HCT116 (cell line): ENCODE measurements around the gene CDH24. TPM values are rescaled to one million over a fixed set of nuclear protein-coding genes. Genes with fewer than 3 reads are reported as not detected.

Experiments used
- ATAC-seq: fragments of 200-7000 bp; cut with Tn5 transposase; 2 replicates; pipeline ENCODE4 v1.9.1; 2020; ENCODE audit warnings: mild to moderate bottlenecking, moderate library complexity
- BruUV-seq: library from RNA; stranded (reverse); fragments of 400-500 nt; replicated peaks from 2 replicates; lab custom pipeline; 2021; lab: Mats Ljungman, UMichigan
- CTCF ChIA-PET: fragments of 300-600 bp; sonication (Branson Sonifier 250); formaldehyde crosslinking; loops from one replicate; lab custom pipeline; 2021; ENCODE audit warnings: antibody characterized with exemption; lab: Charles Lee
- POLR2A ChIA-PET: fragments of 300-600, 350-600 bp; sonication (Branson Sonifier 250); formaldehyde crosslinking; loops from one replicate; lab custom pipeline; 2021; ENCODE audit warnings: antibody characterized with exemption; lab: Charles Lee
- RAD21 ChIA-PET, 2 experiments: fragments of 300-600 bp; sonication (Branson Sonifier 250); formaldehyde crosslinking; loops; one replicate each; lab custom pipeline; 2023; ENCODE audit warnings: low total read pairs in 2 of 2; ENCODE audit not compliant: uncharacterized antibody in 2 of 2, unreplicated experiment in 2 of 2, low non-redundant PET in 1 of 2; lab: Charles Lee
- DNase-seq: peaks from one replicate; pipeline ENCODE4 v3.0.0-alpha.2; 2010; ENCODE audit warnings: low read depth, low spot score
- H2AFZ ChIP-seq: fragments of 200-600 bp; shearing (Covaris generic), sonication (generic); 2 replicates; pipeline ENCODE4 v1.6.1; 2017; ENCODE audit warnings: low read depth, mixed run types, mixed read lengths, antibody characterized with exemption, low read length; ENCODE audit not compliant: poor library complexity, severe bottlenecking
- H3K27ac ChIP-seq: 2 replicates; pipeline ENCODE4 v1.5.1; 2012; ENCODE audit warnings: low read depth, low read length
- H3K27me3 ChIP-seq: fragments of 200-600 bp; sonication (generic); 2 replicates; pipeline ENCODE4 v1.6.1; 2016; ENCODE audit warnings: mixed run types, low read length, mixed read lengths; ENCODE audit not compliant: insufficient read depth
- H3K36me3 ChIP-seq, 2 experiments: fragments of 200-500 bp in 1 of 2; fragments of 200-600 bp in 1 of 2; sonication (Bioruptor generic) in 1 of 2; sonication (generic) in 1 of 2; 2 replicates each; pipeline versions ENCODE4 v1.5.1 to v1.6.1; 2014 to 2016; ENCODE audit warnings: low read length in 2 of 2, inconsistent platforms in 1 of 2, mixed read lengths in 1 of 2, mixed run types in 1 of 2; ENCODE audit not compliant: insufficient read depth in 2 of 2, control insufficient read depth in 1 of 2
- H3K4me1 ChIP-seq, 2 experiments: fragments of 200-600 bp in 1 of 2; sonication (generic) in 1 of 2; 2 replicates each; pipeline versions ENCODE4 v1.5.1 to v1.6.1; 2012 to 2017; ENCODE audit warnings: low read length in 2 of 2, inconsistent platforms in 1 of 2, mild to moderate bottlenecking in 1 of 2, mixed read lengths in 1 of 2, mixed run types in 1 of 2, moderate library complexity in 1 of 2; ENCODE audit not compliant: insufficient read depth in 2 of 2, control insufficient read depth in 1 of 2
- H3K4me2 ChIP-seq: fragments of 200-600 bp; sonication (generic); 2 replicates; pipeline ENCODE4 v1.6.1; 2017; ENCODE audit warnings: mixed run types, low read length, mixed read lengths
- H3K4me3 ChIP-seq, 2 experiments: fragments of 200-600 bp in 1 of 2; sonication (generic) in 1 of 2; replicated peaks in 1 of 2; 2 replicates each; pipeline ENCODE4 v1.5.1; 2011 to 2016; ENCODE audit warnings: low read length in 2 of 2, control low read depth in 1 of 2, low read depth in 1 of 2, mild to moderate bottlenecking in 1 of 2, mixed read lengths in 1 of 2, mixed run types in 1 of 2
- H3K79me2 ChIP-seq: fragments of 200-600 bp; sonication (generic); 2 replicates; pipeline ENCODE4 v1.6.1; 2017; ENCODE audit warnings: mild to moderate bottlenecking, mixed run types, low read length, moderate library complexity, mixed read lengths; ENCODE audit not compliant: insufficient read depth
- H3K9ac ChIP-seq: fragments of 200-600 bp; sonication (generic); 2 replicates; pipeline ENCODE4 v1.6.1; 2016; ENCODE audit warnings: low read length, mixed read lengths
- H3K9me2 ChIP-seq: fragments of 200-600 bp; sonication (generic), shearing (Covaris generic); 2 replicates; pipeline ENCODE4 v1.6.1; 2017; ENCODE audit warnings: mixed run types, mild to moderate bottlenecking, moderate library complexity; ENCODE audit not compliant: insufficient read depth
- H3K9me3 ChIP-seq, 2 experiments: fragments of 200-500 bp in 1 of 2; fragments of 200-600 bp in 1 of 2; sonication (Bioruptor generic) in 1 of 2; sonication (generic) in 1 of 2; 2 replicates each; pipeline ENCODE4 v1.6.1; 2014 to 2017; ENCODE audit warnings: low read length in 2 of 2, mixed read lengths in 2 of 2, inconsistent platforms in 1 of 2, low read depth in 1 of 2, mild to moderate bottlenecking in 1 of 2, mixed run types in 1 of 2, moderate library complexity in 1 of 2; ENCODE audit not compliant: control insufficient read depth in 1 of 2, insufficient read depth in 1 of 2
- H4K20me1 ChIP-seq: fragments of 200-600 bp; sonication (generic), shearing (Covaris generic); 2 replicates; pipeline ENCODE4 v1.6.1; 2017; ENCODE audit warnings: mixed run types, mild to moderate bottlenecking, moderate library complexity; ENCODE audit not compliant: insufficient read depth
- CBX3 ChIP-seq: IDR thresholded peaks from 2 replicates; pipeline ENCODE4 v1.6.1; 2012; ENCODE audit warnings: low read depth
- EGR1 ChIP-seq: IDR thresholded peaks from 2 replicates; pipeline ENCODE4 v1.6.1; 2012; ENCODE audit warnings: low read depth
- FOSL1 ChIP-seq: IDR thresholded peaks from 2 replicates; pipeline ENCODE4 v1.6.1; 2012; ENCODE audit warnings: low read depth
- JUND ChIP-seq: IDR thresholded peaks from 2 replicates; pipeline ENCODE4 v1.6.1; 2012
- POLR2A ChIP-seq: IDR thresholded peaks from 2 replicates; pipeline ENCODE4 v1.7.0; 2011; ENCODE audit warnings: borderline replicate concordance; ENCODE audit not compliant: insufficient read depth, insufficient read length; ENCODE audit errors: extremely low read depth
- POLR2AphosphoS5 ChIP-seq: IDR thresholded peaks from 2 replicates; pipeline ENCODE4 v1.6.1; 2011; ENCODE audit warnings: mild to moderate bottlenecking, low read depth, low read length, moderate library complexity
- SRF ChIP-seq: IDR thresholded peaks from 2 replicates; pipeline ENCODE4 v1.6.1; 2012; ENCODE audit warnings: low read depth
- YY1 ChIP-seq: IDR thresholded peaks from 2 replicates; pipeline ENCODE4 v1.6.1; 2011; ENCODE audit warnings: low read length, low read depth, moderate library complexity, mild to moderate bottlenecking; ENCODE audit not compliant: insufficient replicate concordance; ENCODE audit errors: extremely low read depth
- ZNF274 ChIP-seq: fragments of 200-500 bp; sonication (Bioruptor generic); IDR thresholded peaks from 2 replicates; pipeline ENCODE4 v1.6.1; 2014; ENCODE audit warnings: mild to moderate bottlenecking, low read depth, low read length, inconsistent platforms
- intact Hi-C: fragments of 100-400 bp; cut with micrococcal nuclease; formaldehyde crosslinking; loops from 2 replicates; pipeline ENCODE4 v1.10.0; 2022
- total RNA-seq: library from RNA; stranded (reverse); gene quantifications from one replicate; pipeline ENCODE4 v1.2.1, GENCODE V29; 2021; ENCODE audit not compliant: unreplicated experiment
- TF ChIP-seq, protein P1 (sequence below), 3 experiments: fragments of 200-600 bp in 1 of 3; sonication (generic) in 1 of 3; IDR thresholded peaks in 2 of 3; conservative IDR thresholded peaks in 1 of 3; 2 replicates each; pipeline ENCODE4 v1.5.1; 2012 to 2017; ENCODE audit warnings: low read depth in 2 of 3, low read length in 2 of 3, antibody characterized with exemption in 1 of 3, borderline replicate concordance in 1 of 3, control low read depth in 1 of 3, mild to moderate bottlenecking in 1 of 3, mixed read lengths in 1 of 3, mixed run types in 1 of 3, moderate library complexity in 1 of 3; ENCODE audit not compliant: insufficient read depth in 1 of 3
- TF ChIP-seq, protein P2 (sequence below): IDR thresholded peaks from 2 replicates; pipeline ENCODE4 v1.6.1; 2012; ENCODE audit warnings: low read depth

CDH24 gene
- total RNA-seq, 1 experiment from 2014 or later = 19.3 TPM

DNA sequence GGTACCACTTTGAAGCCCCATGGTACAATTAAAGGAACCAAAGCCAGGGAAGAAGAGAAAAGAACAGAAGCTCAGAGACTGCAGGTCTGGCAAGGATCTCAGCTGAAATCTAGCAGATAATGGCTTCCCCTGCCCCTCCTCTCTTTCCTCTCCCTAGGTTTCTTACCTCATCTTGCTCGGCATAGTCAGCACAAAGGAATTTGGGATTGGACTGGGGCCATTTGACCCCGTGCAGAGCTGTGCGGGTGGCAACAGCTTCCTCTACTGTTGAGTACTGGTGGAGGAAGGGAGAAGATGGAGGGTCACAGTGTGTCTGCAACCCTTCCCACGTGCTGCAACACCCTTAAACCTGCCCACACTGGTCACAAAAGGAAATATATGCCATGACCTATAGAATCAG, 4.7 kb upstream of the CDH24 start:
- peak overlapping the region; percentile 50 for H3K27ac ChIP-seq
- H3K4me3 ChIP-seq = peak overlapping the region in 1 of 2 experiments; percentile 19; a peak in 2 of 4 replicates
- ChIA-PET POLR2A (interaction anchor here (0.6 to 2.0 kb wide), 5 partner anchors 9 to 210 kb away, joined by 3 to 9 read pairs (median 3); partner anchors contain the start of genes ACIN1, AJUBA and C14orf119), CTCF (interaction anchor here (0.9 to 9.9 kb wide), 7 partner anchors 9 to 318 kb away, joined by 3 to 175 read pairs (median 6); partner anchors contain the start of gene AJUBA)
- peak; percentile 43 for ATAC-seq
- H3K4me2 ChIP-seq = peak overlapping the region; percentile 58
- TF ChIP-seq JUND (peak; percentile 68), SRF (no peak), POLR2AphosphoS5 (peak; percentile 49), ZNF274 (no peak), YY1 (peak; percentile 77)
- TF ChIP-seq, all 23 proteins: peak for 3
- Histone ChIP-seq H3K9me2 (no peaks in the 10 kb centered on the region), H4K20me1 (no peaks in the 10 kb centered on the region), H3K4me1 (peaks cover 15 to 35% of the 10 kb centered on the region in 2 experiments; a peak in 3 of 4 replicates), H3K9ac (peak overlapping the region; percentile 21), H3K79me2 (peaks cover 28% of the 10 kb centered on the region), H3K9me3 (no peaks in the 10 kb centered on the region), H3K36me3 (peaks cover 54 to 63% of the 10 kb centered on the region in 2 experiments), H3K27me3 (no peaks in the 10 kb centered on the region), H2AFZ (no peak overlapping the region)
- no TSS peak for BruUV-seq
- intact Hi-C loops = no loop called here
- peak; percentile 60 for DNase-seq
- RAD21 ChIA-PET = interaction anchor here in 1 of 2 experiments (0.8 kb wide), 1 partner anchor 79 kb away, joined by 3 read pairs; the partner anchor contains the start of gene AJUBA

DNA sequence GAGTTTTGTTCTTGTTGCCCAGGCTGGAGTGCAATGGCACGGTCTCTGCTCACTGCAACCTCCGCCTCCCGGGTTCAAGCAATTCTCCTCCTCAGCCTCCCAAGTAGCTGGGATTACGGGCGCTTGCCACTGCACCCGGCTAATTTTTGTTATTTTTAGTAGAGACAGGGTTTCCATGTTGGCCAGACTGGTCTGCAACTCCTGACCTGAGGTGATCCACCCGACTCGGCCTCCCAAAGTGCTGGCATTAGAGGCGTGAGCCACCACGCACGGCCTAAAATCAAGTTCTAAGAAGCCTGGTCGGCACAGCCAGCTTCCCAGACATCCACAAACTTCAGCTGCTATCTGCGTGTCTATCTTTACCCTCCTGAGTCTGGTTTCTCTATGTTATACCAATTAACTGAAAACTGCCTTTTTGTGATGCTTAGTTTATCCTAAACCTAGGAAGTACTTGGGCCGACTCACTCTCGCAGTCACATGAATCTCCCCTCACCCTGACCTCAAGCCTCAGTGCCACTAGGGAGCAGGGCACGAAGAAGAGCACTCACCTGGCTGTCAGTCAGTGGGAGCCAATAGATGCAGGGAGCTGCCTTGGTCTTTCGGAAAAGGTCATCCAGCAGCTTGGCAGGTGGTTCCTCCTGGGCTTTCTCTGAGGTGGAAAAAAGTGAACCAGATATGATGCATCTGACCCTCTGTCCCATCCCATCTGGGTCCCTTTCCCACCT, 3.4 kb upstream of the CDH24 start:
- no TSS peak for BruUV-seq
- ChIA-PET RAD21 (interaction anchor here in 1 of 2 experiments (1.0 kb wide), 1 partner anchor 67 kb away, joined by 4 read pairs; no protein-coding TSS in a partner anchor), CTCF (interaction anchor here (0.7 to 9.9 kb wide), 6 partner anchors 8 to 1743 kb away, joined by 3 to 175 read pairs (median 27); partner anchors contain the start of gene AJUBA), POLR2A (interaction anchor here (2.0 kb wide), 1 partner anchor 34 kb away, joined by 9 read pairs; the partner anchor contains the start of genes ACIN1 and C14orf119)
- Histone ChIP-seq H3K9me2 (no peaks in the 10 kb centered on the region), H3K27me3 (no peaks in the 10 kb centered on the region), H4K20me1 (no peaks in the 10 kb centered on the region), H3K27ac (peak overlapping the region; percentile 16; the same call in 1 of the 2 replicates), H3K4me2 (no peak overlapping the region), H2AFZ (no peak overlapping the region), H3K4me3 (no peak overlapping the region), H3K36me3 (peaks cover 41 to 51% of the 10 kb centered on the region in 2 experiments), H3K9me3 (no peaks in the 10 kb centered on the region), H3K79me2 (peaks cover 15% of the 10 kb centered on the region), H3K9ac (no peak overlapping the region), H3K4me1 (peaks cover 23 to 48% of the 10 kb centered on the region in 2 experiments)
- ATAC-seq = no peak
- no peak for DNase-seq
- intact Hi-C loops = no loop called here
- TF ChIP-seq POLR2AphosphoS5 (no peak), ZNF274 (no peak), CBX3 (no peak), EGR1 (no peak), POLR2A (no peak), FOSL1 (no peak)
- TF ChIP-seq, protein P1, sequence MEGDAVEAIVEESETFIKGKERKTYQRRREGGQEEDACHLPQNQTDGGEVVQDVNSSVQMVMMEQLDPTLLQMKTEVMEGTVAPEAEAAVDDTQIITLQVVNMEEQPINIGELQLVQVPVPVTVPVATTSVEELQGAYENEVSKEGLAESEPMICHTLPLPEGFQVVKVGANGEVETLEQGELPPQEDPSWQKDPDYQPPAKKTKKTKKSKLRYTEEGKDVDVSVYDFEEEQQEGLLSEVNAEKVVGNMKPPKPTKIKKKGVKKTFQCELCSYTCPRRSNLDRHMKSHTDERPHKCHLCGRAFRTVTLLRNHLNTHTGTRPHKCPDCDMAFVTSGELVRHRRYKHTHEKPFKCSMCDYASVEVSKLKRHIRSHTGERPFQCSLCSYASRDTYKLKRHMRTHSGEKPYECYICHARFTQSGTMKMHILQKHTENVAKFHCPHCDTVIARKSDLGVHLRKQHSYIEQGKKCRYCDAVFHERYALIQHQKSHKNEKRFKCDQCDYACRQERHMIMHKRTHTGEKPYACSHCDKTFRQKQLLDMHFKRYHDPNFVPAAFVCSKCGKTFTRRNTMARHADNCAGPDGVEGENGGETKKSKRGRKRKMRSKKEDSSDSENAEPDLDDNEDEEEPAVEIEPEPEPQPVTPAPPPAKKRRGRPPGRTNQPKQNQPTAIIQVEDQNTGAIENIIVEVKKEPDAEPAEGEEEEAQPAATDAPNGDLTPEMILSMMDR (IDR thresholded peaks at IDR 0.05 in 2 of 3, conservative IDR thresholded peaks at IDR 0.05 in 1 of 3; ENCODE audit: borderline replicate concordance in 1 of 3, insufficient read depth in 1 of 3, low read depth in 2 of 3, low read length in 2 of 3) = no peak
- TF ChIP-seq, protein P2, sequence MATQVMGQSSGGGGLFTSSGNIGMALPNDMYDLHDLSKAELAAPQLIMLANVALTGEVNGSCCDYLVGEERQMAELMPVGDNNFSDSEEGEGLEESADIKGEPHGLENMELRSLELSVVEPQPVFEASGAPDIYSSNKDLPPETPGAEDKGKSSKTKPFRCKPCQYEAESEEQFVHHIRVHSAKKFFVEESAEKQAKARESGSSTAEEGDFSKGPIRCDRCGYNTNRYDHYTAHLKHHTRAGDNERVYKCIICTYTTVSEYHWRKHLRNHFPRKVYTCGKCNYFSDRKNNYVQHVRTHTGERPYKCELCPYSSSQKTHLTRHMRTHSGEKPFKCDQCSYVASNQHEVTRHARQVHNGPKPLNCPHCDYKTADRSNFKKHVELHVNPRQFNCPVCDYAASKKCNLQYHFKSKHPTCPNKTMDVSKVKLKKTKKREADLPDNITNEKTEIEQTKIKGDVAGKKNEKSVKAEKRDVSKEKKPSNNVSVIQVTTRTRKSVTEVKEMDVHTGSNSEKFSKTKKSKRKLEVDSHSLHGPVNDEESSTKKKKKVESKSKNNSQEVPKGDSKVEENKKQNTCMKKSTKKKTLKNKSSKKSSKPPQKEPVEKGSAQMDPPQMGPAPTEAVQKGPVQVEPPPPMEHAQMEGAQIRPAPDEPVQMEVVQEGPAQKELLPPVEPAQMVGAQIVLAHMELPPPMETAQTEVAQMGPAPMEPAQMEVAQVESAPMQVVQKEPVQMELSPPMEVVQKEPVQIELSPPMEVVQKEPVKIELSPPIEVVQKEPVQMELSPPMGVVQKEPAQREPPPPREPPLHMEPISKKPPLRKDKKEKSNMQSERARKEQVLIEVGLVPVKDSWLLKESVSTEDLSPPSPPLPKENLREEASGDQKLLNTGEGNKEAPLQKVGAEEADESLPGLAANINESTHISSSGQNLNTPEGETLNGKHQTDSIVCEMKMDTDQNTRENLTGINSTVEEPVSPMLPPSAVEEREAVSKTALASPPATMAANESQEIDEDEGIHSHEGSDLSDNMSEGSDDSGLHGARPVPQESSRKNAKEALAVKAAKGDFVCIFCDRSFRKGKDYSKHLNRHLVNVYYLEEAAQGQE = no peak
